SK-N-SH (cell line): ENCODE measurements around the gene LRP1.

Experiments used
- CHD2 ChIP-seq: fragments of 150-350 bp; IDR thresholded peaks from 2 replicates; pipeline ENCODE4 v1.6.1; 2018; ENCODE audit warnings: low read length; ENCODE audit not compliant: partially characterized antibody
- ELF1 ChIP-seq: IDR thresholded peaks from 2 replicates; pipeline ENCODE4 v1.4.0; 2012
- EP300 ChIP-seq, 2 experiments: IDR thresholded peaks; 2 replicates each; pipeline versions ENCODE4 v1.4.0 to v1.6.1; 2012; ENCODE audit warnings: borderline replicate concordance in 1 of 2, low read depth in 1 of 2, low read length in 1 of 2
- EZH2phosphoT487 ChIP-seq: fragments of 200-600 bp; sonication (generic); IDR thresholded peaks from 2 replicates; pipeline ENCODE4 v1.6.1; 2017; ENCODE audit warnings: low read depth, mixed run types, mild to moderate bottlenecking, antibody characterized with exemption, moderate library complexity, borderline replicate concordance
- FOXM1 ChIP-seq: IDR thresholded peaks from 2 replicates; pipeline ENCODE4 v1.4.0; 2012; ENCODE audit warnings: low read depth, mild to moderate bottlenecking
- GABPA ChIP-seq: IDR thresholded peaks from 2 replicates; pipeline ENCODE4 v1.4.0; 2012; ENCODE audit warnings: low read depth, mild to moderate bottlenecking
- MAX ChIP-seq: IDR thresholded peaks from 2 replicates; pipeline ENCODE4 v1.4.0; 2012; ENCODE audit warnings: low read depth
- POLR2AphosphoS5 ChIP-seq: IDR thresholded peaks from 2 replicates; pipeline ENCODE4 v1.6.1; 2012; ENCODE audit warnings: low read depth, low read length
- RAD21 ChIP-seq: IDR thresholded peaks from 2 replicates; pipeline ENCODE4 v1.6.1; 2012; ENCODE audit warnings: mild to moderate bottlenecking, low read length
- RFX5 ChIP-seq: IDR thresholded peaks from 2 replicates; pipeline ENCODE4 v1.6.1; 2012; ENCODE audit warnings: mild to moderate bottlenecking, improper control_type of control experiment, low read length
- SMC3 ChIP-seq: IDR thresholded peaks from 2 replicates; pipeline ENCODE4 v1.6.1; 2012; ENCODE audit warnings: low read depth, low read length, improper control_type of control experiment
- USF1 ChIP-seq: IDR thresholded peaks from 2 replicates; pipeline ENCODE4 v1.4.0; 2012; ENCODE audit warnings: low read depth, borderline replicate concordance
- TF ChIP-seq, protein P1 (sequence below): fragments of 200-600 bp; sonication (generic); IDR thresholded peaks from 2 replicates; pipeline ENCODE4 v1.6.1; 2017; ENCODE audit warnings: antibody characterized with exemption, mild to moderate bottlenecking, moderate library complexity
- TF ChIP-seq, protein P2 (sequence below): fragments of 150-350 bp; IDR thresholded peaks from 2 replicates; pipeline ENCODE4 v1.6.1; 2017; ENCODE audit warnings: antibody characterized with exemption, low read length, low read depth, borderline replicate concordance

DNA sequence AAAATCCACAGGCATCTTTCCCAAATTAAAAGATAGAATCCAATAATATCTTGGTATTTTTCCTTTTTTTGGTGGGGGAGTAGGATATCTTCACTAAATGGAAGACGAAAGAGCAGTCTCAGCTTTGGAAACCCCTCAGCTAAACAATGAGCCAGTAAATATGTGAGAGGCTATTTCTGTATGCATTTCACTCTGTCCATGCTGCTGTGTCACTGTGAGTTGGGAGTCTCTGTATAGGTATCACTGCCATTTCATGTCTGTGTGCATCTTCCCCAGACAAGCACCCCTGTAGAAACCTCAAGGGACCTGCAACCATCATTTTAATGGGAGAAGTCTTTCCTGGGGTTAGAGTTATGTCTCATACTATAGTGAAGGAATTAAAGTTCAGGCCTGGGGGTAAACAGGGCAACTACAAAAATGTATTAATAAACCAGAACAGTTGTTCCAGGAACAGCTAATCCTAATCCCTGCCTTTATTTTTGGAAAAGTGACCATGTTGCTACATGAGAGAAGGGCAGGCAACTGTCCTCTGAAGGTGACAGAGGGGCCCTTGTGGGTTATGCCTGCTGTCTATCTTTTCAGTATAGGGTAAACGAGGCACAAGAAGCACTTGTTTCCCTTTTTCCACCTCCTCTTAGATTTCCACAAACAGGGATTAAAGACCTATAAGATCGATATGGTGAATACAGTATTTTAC is 134.0 kb downstream of the LRP1 start:
- TF ChIP-seq USF1 (no peak), EZH2phosphoT487 (no peak), POLR2AphosphoS5 (no peak), RFX5 (no peak), EP300 (IDR thresholded peaks at IDR 0.05; ENCODE audit: borderline replicate concordance in 1 of 2, low read depth in 1 of 2, low read length in 1 of 2) (no peak), MAX (no peak), CHD2 (no peak), GABPA (no peak), SMC3 (no peak), ELF1 (no peak), RAD21 (no peak), FOXM1 (no peak)
- TF ChIP-seq, protein P1, sequence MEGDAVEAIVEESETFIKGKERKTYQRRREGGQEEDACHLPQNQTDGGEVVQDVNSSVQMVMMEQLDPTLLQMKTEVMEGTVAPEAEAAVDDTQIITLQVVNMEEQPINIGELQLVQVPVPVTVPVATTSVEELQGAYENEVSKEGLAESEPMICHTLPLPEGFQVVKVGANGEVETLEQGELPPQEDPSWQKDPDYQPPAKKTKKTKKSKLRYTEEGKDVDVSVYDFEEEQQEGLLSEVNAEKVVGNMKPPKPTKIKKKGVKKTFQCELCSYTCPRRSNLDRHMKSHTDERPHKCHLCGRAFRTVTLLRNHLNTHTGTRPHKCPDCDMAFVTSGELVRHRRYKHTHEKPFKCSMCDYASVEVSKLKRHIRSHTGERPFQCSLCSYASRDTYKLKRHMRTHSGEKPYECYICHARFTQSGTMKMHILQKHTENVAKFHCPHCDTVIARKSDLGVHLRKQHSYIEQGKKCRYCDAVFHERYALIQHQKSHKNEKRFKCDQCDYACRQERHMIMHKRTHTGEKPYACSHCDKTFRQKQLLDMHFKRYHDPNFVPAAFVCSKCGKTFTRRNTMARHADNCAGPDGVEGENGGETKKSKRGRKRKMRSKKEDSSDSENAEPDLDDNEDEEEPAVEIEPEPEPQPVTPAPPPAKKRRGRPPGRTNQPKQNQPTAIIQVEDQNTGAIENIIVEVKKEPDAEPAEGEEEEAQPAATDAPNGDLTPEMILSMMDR = no peak
- TF ChIP-seq, protein P2, sequence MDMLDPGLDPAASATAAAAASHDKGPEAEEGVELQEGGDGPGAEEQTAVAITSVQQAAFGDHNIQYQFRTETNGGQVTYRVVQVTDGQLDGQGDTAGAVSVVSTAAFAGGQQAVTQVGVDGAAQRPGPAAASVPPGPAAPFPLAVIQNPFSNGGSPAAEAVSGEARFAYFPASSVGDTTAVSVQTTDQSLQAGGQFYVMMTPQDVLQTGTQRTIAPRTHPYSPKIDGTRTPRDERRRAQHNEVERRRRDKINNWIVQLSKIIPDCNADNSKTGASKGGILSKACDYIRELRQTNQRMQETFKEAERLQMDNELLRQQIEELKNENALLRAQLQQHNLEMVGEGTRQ = no peak
